ENCODE measurements around the gene PARD6A.

DNA sequence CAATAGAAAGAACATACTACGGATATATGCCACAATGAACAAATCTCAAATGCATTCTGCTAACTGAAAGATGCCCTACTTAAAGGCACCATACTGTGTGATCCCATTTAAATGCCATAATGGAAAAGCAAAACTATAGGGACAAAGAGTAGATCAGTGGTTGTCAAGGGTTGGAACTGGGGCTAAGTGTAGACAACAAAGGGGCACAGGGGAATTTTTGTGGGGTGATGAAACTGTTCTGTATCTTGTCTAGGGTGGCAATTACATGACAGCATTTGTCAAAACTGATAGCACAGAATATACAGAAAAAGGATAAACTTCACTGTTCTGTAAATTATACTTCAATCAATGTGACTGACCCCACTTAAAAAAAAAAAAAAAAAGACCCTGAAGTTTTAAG lies 40.7 kb downstream of the PARD6A start:
- TF ChIP-seq, protein P1, sequence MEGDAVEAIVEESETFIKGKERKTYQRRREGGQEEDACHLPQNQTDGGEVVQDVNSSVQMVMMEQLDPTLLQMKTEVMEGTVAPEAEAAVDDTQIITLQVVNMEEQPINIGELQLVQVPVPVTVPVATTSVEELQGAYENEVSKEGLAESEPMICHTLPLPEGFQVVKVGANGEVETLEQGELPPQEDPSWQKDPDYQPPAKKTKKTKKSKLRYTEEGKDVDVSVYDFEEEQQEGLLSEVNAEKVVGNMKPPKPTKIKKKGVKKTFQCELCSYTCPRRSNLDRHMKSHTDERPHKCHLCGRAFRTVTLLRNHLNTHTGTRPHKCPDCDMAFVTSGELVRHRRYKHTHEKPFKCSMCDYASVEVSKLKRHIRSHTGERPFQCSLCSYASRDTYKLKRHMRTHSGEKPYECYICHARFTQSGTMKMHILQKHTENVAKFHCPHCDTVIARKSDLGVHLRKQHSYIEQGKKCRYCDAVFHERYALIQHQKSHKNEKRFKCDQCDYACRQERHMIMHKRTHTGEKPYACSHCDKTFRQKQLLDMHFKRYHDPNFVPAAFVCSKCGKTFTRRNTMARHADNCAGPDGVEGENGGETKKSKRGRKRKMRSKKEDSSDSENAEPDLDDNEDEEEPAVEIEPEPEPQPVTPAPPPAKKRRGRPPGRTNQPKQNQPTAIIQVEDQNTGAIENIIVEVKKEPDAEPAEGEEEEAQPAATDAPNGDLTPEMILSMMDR (conservative IDR thresholded peaks at IDR 0.05; ENCODE audit: low read depth, low read length), result no peak
- TF ChIP-seq SMC3 (IDR thresholded peaks at IDR 0.05; ENCODE audit: low read depth, low read length) (no peak), POLR2A (IDR thresholded peaks at IDR 0.05; ENCODE audit: low read depth, low read length) (no peak), MXI1 (IDR thresholded peaks at IDR 0.05; ENCODE audit: borderline replicate concordance, low read depth, low read length) (no peak), MAFK (IDR thresholded peaks at IDR 0.05; ENCODE audit: low read depth, low read length) (no peak), CHD1 (IDR thresholded peaks at IDR 0.05; ENCODE audit: low read depth, low read length) (no peak), BHLHE40 (IDR thresholded peaks at IDR 0.05; ENCODE audit: low read depth, low read length) (no peak), RFX5 (IDR thresholded peaks at IDR 0.05; ENCODE audit: low read depth, low read length) (no peak), CEBPB (IDR thresholded peaks at IDR 0.05; ENCODE audit: low read depth, low read length) (no peak), RCOR1 (IDR thresholded peaks at IDR 0.05; ENCODE audit: insufficient replicate concordance, low read length) (no peak), NFE2L2 (IDR thresholded peaks at IDR 0.05; ENCODE audit: low read depth, low read length) (no peak), RAD21 (IDR thresholded peaks at IDR 0.05; ENCODE audit: low read length) (no peak)
- TF ChIP-seq, protein P2, sequence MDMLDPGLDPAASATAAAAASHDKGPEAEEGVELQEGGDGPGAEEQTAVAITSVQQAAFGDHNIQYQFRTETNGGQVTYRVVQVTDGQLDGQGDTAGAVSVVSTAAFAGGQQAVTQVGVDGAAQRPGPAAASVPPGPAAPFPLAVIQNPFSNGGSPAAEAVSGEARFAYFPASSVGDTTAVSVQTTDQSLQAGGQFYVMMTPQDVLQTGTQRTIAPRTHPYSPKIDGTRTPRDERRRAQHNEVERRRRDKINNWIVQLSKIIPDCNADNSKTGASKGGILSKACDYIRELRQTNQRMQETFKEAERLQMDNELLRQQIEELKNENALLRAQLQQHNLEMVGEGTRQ (IDR thresholded peaks at IDR 0.05; ENCODE audit: low read depth, low read length), result no peak
- TF ChIP-seq, protein P3, sequence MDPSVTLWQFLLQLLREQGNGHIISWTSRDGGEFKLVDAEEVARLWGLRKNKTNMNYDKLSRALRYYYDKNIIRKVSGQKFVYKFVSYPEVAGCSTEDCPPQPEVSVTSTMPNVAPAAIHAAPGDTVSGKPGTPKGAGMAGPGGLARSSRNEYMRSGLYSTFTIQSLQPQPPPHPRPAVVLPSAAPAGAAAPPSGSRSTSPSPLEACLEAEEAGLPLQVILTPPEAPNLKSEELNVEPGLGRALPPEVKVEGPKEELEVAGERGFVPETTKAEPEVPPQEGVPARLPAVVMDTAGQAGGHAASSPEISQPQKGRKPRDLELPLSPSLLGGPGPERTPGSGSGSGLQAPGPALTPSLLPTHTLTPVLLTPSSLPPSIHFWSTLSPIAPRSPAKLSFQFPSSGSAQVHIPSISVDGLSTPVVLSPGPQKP (IDR thresholded peaks at IDR 0.05; ENCODE audit: borderline replicate concordance, low read depth, low read length), result no peak

All from IMR-90 (cell line).